ENCODE data around the gene PACC1.
"Not testable (repeated sequence)": the region's sequence is repeated elsewhere in the genome, so short reads cannot be mapped to it uniquely, and the experiment has no call there.

Gene PACC1

DNA sequence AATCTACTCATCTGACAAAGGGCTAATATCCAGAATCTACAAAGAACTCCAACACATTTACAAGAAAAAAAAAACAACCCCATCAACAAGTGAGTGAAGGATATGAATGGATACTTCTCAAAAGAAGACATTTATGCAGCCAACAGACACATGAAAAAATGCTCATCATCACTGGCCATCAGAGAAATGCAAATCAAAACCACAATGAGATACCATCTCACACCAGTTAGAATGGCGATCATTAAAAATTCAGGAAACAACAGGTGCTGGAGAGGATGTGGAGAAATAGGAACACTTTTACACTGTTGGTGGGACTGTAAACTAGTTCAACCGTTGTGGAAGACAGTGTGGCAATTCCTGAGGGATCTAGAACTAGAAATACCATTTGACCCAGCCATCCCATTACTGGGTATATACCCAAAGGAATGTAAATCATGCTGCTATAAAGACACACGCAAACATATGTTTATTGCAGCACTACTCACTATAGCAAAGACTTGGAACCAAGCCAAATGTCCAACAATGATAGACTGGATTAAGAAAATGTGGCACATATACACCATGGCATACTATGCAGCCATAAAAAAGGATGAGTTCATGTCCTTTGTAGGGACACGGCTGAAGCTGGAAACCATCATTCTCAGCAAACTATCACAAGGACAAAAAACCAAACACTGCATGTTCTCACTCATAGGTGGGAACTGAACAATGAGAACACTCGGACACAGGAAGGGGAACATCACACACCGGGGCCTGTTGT is 18.8 kb downstream of the PACC1 start:
- DNase-seq, result not testable (repeated sequence)

- DNase-seq, result no peak
These were observed 25.5 kb downstream of the PACC1 start for GRCh38 chr1:212388985-212389716.

- DNase-seq, result no peak
These were observed 28.7 kb downstream of the PACC1 start for GRCh38 chr1:212386029-212386428.

- DNase-seq, result no peak
These were observed 33.2 kb downstream of the PACC1 start for GRCh38 chr1:212381397-212382035.

- no peak for DNase-seq
These were observed 35.3 kb downstream of the PACC1 start for GRCh38 chr1:212379366-212379765.

DNA sequence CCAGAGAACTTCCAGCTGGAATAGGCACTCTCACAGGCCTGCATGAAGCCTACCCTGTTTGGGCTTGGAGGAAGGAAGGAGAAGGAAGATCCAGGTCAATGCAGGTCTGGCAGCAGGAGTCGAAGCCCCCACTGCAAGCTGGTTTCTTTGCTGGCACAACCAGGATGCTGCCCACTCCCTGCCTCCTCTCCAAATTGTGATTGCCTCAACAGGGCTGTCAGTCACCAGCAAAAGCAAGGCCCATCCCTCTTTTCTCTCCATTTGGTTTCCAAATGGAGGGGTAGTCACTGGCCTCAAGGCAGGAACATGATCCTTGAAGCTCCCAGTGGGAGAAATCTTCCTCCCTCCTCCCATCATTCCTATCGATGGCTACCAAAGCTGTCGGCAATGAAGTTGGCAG is 37.0 kb downstream of the PACC1 start:
- no peak for DNase-seq

DNA sequence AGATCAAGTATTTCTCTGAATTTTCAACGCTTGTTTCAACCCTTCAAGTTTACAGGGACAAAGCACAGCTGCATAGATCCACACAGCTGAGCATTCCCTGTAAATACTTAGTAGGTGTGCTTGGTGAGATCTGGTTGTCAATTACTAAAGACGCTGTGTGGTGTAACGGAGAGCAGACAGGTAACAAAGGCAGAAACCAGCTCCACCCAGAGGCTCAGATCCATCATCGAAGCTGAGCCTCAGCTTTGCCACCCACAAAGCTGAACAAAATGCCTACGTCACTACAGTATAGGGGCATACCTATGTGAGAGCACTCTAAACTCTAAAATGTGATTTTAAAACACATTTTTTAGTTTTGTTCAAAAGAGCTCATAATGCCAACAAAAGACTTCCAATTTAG is 38.7 kb downstream of the PACC1 start:
- no peak for DNase-seq

DNA sequence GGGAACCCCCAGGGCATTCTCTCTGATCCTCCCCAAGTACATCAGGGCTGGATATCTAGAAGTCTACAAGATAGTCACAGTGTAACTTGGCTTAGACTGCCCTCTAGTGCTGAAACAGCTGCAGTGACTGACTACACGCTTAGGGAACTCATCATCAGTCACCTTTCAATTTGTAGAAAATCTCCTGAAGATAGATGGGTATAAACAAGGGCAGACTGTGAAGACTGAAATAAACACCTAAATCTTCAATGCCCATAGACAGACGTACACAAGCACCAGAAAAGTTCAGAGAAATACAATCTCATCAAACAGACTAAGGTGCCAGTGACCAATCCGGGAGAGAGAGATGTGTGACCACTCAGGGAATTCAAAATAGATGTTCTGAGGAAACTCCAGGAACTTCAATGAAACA is 46.6 kb downstream of the PACC1 start:
- DNase-seq, result no peak

DNA sequence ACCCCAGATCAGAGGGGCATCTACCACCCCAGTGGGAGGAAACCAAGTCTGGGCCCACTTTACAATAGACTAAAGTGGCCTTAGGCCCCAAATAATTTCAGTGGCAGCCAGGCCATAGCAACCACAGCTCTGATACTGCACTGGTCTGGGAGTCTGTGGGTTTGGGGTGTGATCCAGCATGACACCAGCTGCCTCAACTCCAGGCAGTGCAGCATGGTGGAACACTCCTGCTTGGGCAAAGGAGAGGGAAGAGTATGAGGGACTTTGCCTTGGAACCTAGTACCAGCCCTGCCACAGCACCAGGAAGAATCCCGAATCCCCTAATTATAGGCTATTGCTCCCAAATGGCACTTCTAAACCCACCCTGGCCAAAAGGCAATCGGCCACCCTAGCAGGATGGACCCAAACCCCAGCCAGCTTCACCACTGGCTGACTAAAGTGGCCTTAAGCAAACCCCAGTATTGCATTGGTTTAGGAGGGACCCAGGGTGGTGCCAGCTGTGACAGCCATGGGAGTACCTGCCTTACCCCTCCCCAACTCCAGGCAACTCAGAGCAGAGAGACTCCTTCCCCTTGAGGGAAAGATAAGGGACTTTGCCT is 47.1 kb downstream of the PACC1 start:
- DNase-seq, result no peak

GRCh38 chr1:212366901-212367300 is 47.8 kb downstream of the PACC1 start:
- no peak for DNase-seq

- no peak for DNase-seq
These were observed 49.7 kb downstream of the PACC1 start for GRCh38 chr1:212364985-212365384.

- DNase-seq, result no peak
These were observed 54.7 kb downstream of the PACC1 start for GRCh38 chr1:212359794-212360479.

- DNase-seq, result no peak
These were observed 59.3 kb downstream of the PACC1 start for GRCh38 chr1:212355230-212355969.

- DNase-seq, result no peak
These were observed 60.2 kb downstream of the PACC1 start for GRCh38 chr1:212354464-212354863.

GRCh38 chr1:212353181-212353580 is 61.5 kb downstream of the PACC1 start:
- no peak for DNase-seq

- DNase-seq, result no peak
These were observed 62.9 kb downstream of the PACC1 start for GRCh38 chr1:212351588-212352362.

- no peak for DNase-seq
These were observed 68.1 kb downstream of the PACC1 start for GRCh38 chr1:212346601-212347000.

DNA sequence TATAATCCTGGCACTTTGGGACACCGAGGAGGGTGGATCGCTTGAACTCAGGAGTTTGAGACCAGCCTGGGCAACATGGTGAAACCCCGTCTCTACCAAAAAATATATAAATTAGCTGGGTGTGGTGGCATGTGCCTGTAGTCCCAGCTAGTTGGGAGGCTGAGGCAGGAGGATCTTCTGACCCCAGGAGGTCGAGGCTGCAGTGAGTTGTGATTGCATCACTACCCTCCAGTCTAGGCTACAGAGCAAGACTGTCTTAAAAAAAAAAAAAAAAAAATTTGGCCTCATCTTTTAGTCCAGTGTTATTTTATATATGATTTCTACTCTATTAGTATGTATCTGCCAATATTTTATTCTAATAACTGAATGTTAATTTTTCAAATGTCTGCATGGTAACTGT is 69.8 kb downstream of the PACC1 start:
- no peak for DNase-seq

GRCh38 chr1:212341090-212341489 is 73.6 kb downstream of the PACC1 start:
- DNase-seq, result no peak

GRCh38 chr1:212329105-212329504 is 85.6 kb downstream of the PACC1 start:
- DNase-seq, result no peak

- no peak for DNase-seq
These were observed 86.4 kb downstream of the PACC1 start for GRCh38 chr1:212328248-212328647.

Data from right forelimb (tissue), 1 donor.